Measurements from ENCODE around the gene ACTN1.
A peak's percentile ranks its signal among the peaks of the same experiment; 100 is the strongest.

ACTN1 gene

DNA sequence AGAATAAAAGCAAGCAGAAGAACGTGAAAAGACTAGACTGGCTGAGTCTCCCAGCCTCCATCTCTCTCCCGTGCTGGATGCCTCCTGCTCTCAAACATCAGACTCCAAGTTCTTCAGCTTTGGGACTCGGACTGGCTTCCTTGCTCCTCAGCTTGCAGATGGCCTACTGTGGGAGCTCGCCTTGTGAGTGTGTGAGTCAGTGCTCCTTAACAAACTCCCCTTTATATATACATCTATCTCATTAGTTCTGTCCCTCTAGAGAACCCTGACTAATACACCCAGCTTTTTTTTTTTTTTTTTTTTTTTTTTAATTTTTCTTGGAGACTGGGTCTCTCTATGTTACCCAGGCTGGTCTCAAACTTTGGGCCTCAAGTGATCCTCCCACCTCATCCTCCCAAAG is 46.9 kb downstream of the ACTN1 start:
- peak overlapping the region; percentile 61 for H3K27ac Mint-ChIP-seq
- H3K36me3 Mint-ChIP-seq (ENCODE audit: low read depth): peaks cover 16% of the 10 kb centered on the region
- H3K4me3 Mint-ChIP-seq: no peak overlapping the region
- DNase-seq: no peak
- no peaks in the 10 kb centered on the region for H3K9me3 Mint-ChIP-seq
- peaks cover 78% of the 10 kb centered on the region for H3K4me1 Mint-ChIP-seq (ENCODE audit: low read depth)
- no peaks in the 10 kb centered on the region for H3K27me3 Mint-ChIP-seq

DNA sequence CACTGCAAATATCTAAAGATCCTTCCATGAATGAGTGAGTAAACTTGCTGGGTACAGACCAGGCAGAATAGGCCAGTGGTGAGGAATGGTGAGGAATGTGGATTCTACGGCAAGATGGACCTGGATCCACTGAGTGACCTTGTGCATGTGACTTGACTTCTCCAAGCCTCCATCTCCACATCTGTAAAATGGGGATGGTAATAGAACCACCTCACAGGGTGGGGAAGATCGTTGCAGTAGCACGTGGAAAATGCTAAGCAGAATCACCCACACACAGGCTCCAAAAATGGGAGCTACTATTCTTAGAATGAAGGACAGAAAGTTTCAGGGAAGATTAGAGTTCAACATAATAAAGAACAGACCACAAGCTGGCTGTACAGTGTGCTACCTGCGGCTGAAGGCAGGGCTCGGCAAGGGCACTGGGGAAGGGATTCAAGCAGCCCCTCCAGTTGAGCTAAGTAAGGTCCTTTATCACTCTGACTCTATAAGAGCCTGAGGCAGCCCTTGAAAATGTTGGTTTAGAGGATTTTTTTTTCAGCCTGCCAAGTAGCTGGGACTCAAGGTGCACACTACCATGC is 47.5 kb downstream of the ACTN1 start:
- H3K36me3 Mint-ChIP-seq (ENCODE audit: low read depth): peaks cover 21% of the 10 kb centered on the region
- H3K4me1 Mint-ChIP-seq (ENCODE audit: low read depth): peaks cover 72% of the 10 kb centered on the region
- DNase-seq: no peak
- peak overlapping the region; percentile 61 for H3K27ac Mint-ChIP-seq
- H3K4me3 Mint-ChIP-seq: no peak overlapping the region
- no peaks in the 10 kb centered on the region for H3K27me3 Mint-ChIP-seq
- peaks cover 2% of the 10 kb centered on the region for H3K9me3 Mint-ChIP-seq

DNA sequence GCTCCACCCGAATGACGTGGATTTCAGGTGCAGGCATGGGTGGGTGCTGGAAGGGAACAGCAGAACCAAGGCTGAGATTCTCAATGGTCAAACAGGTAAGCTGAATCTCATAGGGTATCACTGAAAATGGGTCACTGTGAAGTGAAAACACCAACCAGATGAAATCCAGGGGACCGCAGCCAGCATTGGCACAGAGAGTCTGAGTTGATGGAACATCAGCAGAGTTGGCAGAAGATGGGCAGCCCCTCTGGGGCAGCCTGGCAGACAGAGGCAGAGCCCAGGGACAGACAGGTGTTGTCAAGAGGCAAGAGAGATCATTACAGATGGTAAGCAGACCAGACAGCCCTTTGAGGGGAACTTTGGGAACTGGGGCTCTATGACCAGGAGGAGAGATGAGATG is 48.0 kb downstream of the ACTN1 start:
- Mint-ChIP-seq H3K27ac (peak overlapping the region; percentile 5), H3K27me3 (no peaks in the 10 kb centered on the region), H3K9me3 (peaks cover 6% of the 10 kb centered on the region), H3K36me3 (ENCODE audit: low read depth) (peaks cover 24% of the 10 kb centered on the region), H3K4me3 (no peak overlapping the region), H3K4me1 (ENCODE audit: low read depth) (peaks cover 67% of the 10 kb centered on the region)
- DNase-seq: no peak

DNA sequence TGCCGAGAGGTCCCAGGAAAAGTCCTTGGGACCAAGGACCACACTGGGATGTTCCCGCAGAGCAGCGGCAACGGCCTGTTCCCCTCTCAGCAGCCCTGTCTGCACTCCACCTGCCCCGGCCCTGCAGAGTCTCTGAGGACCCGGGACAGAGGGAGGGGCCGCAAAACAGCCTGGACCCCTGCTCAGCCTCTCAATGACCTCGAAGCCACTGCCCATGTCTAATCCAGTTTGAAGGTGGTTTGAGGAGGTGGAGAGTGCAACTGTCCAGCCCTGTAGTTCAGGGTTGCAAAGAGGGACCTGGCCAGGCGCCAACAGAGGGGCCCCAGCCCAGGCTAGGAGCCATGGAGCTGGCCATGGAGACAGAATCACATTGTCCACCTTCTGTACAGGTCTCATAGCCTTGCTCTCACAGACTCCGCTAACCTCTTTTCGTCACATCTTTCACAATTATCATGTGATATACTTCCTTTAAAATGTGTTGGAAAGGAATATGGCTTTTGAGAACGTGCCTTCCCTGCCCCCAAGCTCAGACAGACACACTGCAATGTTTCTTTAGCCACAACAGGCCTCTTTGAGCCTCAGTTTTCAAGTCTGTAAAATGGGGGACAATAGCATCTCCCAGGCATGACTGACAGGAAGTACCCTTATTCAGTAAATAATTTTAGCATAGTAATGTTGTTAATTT is 49.3 kb downstream of the ACTN1 start:
- no peak overlapping the region for H3K4me3 Mint-ChIP-seq
- H3K27ac Mint-ChIP-seq: peak overlapping the region; percentile 76
- peaks cover 66% of the 10 kb centered on the region for H3K4me1 Mint-ChIP-seq (ENCODE audit: low read depth)

DNA sequence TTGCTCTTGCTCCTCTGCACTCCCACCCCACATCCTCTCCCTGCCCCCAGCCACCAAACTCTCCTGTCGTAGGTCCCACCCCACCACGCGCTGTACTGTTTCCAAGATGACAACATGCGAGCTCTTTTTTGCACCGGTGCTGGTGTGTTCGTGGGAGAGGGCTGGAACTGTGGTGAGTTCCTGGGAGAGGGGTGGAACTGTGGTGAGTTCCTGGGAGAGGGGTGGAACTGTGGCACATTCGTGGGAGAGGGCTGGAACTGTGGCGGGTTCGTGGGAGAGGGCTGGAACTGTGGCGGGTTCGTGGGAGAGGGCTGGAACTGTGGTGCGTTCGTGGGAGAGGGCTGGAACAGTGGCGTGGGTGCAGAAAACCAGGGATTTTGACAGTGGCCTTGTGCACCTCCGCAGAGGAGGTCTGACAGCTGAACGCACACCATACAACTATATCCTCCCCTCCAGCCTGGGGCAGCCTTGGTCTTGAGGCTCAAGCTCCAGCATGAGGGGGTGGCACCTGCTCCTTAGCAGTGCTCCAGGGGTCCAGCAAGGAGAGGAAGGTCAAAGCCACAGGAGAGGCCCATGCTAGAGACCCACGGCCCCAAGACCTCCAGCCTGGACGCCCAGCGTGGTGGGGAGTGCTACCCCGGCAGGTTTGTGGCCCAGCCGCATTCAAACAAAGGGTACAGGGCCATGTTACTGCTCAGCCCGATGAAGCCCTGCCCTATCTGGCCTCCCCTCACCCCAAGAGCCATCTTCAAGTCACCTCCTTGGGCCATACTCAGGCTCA is 50.1 kb downstream of the ACTN1 start:
- Mint-ChIP-seq H3K9me3 (peaks cover 14% of the 10 kb centered on the region), H3K4me3 (peak overlapping the region; percentile 45), H3K27me3 (no peaks in the 10 kb centered on the region), H3K4me1 (ENCODE audit: low read depth) (peaks cover 66% of the 10 kb centered on the region), H3K27ac (peak overlapping the region; percentile 88), H3K36me3 (ENCODE audit: low read depth) (peaks cover 33% of the 10 kb centered on the region)
- DNase-seq: no peak

More for the DNA sequence above, 49.3 kb downstream of the ACTN1 start:
- no peak for DNase-seq
- Mint-ChIP-seq H3K9me3 (peaks cover 14% of the 10 kb centered on the region), H3K36me3 (ENCODE audit: low read depth) (peaks cover 32% of the 10 kb centered on the region), H3K27me3 (no peaks in the 10 kb centered on the region)

DNA sequence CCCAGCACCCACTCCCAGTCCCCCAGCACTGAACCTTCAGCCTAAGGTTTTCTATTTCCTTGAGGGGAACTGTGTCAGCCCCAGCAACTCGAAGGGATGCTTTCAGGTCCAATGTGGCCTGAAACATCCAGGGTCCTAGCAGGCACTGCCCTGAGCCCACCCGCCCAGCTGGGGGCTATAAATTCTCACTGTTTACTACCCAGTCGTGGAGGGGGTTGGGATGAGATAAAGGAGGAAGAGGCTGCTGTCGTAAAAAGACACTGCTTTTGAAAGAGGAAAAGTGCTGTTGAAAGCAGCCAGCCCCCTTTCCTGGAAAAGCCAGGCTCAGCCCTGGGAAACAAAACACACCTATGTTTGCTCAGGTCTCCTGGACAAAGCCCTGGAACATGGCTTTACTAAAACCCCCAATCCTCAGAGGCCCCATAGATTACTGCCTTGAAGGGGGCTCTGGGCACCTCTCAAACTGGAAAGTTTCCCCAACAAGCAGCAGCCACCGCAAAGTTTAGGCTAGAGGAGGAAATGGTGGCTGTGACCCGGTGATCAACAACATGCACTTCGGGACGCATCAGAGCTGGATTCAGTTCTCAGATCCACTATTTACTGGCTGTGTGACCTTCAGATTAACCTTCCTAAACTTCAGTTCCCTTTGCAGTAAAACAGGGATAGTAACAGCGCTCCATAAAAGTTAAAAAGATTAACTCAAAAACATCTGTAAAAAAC is 51.0 kb downstream of the ACTN1 start:
- Mint-ChIP-seq H3K4me3 (peak overlapping the region; percentile 45), H3K9me3 (peaks cover 14% of the 10 kb centered on the region), H3K27ac (peak overlapping the region; percentile 88), H3K36me3 (ENCODE audit: low read depth) (peaks cover 38% of the 10 kb centered on the region), H3K27me3 (no peaks in the 10 kb centered on the region), H3K4me1 (ENCODE audit: low read depth) (peaks cover 67% of the 10 kb centered on the region)
- DNase-seq: no peak

- peaks cover 65% of the 10 kb centered on the region for H3K4me1 Mint-ChIP-seq (ENCODE audit: low read depth)
- H3K27me3 Mint-ChIP-seq: no peaks in the 10 kb centered on the region
- no peak for DNase-seq
- peak overlapping the region; percentile 50 for H3K27ac Mint-ChIP-seq
- H3K36me3 Mint-ChIP-seq (ENCODE audit: low read depth): peaks cover 41% of the 10 kb centered on the region
- H3K9me3 Mint-ChIP-seq: peaks cover 14% of the 10 kb centered on the region
- H3K4me3 Mint-ChIP-seq: no peak overlapping the region
Measured at GRCh38 chr14:68927089-68927488, 52.0 kb downstream of the ACTN1 start.

GRCh38 chr14:68926236-68926635 is 52.9 kb downstream of the ACTN1 start:
- Mint-ChIP-seq H3K27ac (no peak overlapping the region), H3K4me3 (no peak overlapping the region), H3K9me3 (peaks cover 14% of the 10 kb centered on the region), H3K27me3 (no peaks in the 10 kb centered on the region), H3K4me1 (ENCODE audit: low read depth) (peaks cover 59% of the 10 kb centered on the region), H3K36me3 (ENCODE audit: low read depth) (peaks cover 42% of the 10 kb centered on the region)
- DNase-seq: no peak

GRCh38 chr14:68925373-68925772 is 53.7 kb downstream of the ACTN1 start:
- Mint-ChIP-seq H3K4me1 (ENCODE audit: low read depth) (peaks cover 56% of the 10 kb centered on the region), H3K4me3 (no peak overlapping the region), H3K36me3 (ENCODE audit: low read depth) (peaks cover 49% of the 10 kb centered on the region), H3K27ac (peak overlapping the region; percentile 41), H3K9me3 (peaks cover 14% of the 10 kb centered on the region), H3K27me3 (no peaks in the 10 kb centered on the region)
- no peak for DNase-seq

- no peak for DNase-seq
- Mint-ChIP-seq H3K27ac (peak overlapping the region; percentile 50), H3K9me3 (peaks cover 14% of the 10 kb centered on the region), H3K4me3 (no peak overlapping the region), H3K27me3 (no peaks in the 10 kb centered on the region), H3K36me3 (ENCODE audit: low read depth) (peaks cover 58% of the 10 kb centered on the region), H3K4me1 (ENCODE audit: low read depth) (peaks cover 53% of the 10 kb centered on the region)
Measured at GRCh38 chr14:68924186-68925158, 54.6 kb downstream of the ACTN1 start.

- Mint-ChIP-seq H3K27me3 (no peaks in the 10 kb centered on the region), H3K9me3 (peaks cover 14% of the 10 kb centered on the region), H3K4me1 (ENCODE audit: low read depth) (peaks cover 50% of the 10 kb centered on the region), H3K36me3 (ENCODE audit: low read depth) (peaks cover 72% of the 10 kb centered on the region), H3K4me3 (no peak overlapping the region), H3K27ac (peak overlapping the region; percentile 38)
- no peak for DNase-seq
Measured at GRCh38 chr14:68922886-68923285, 56.2 kb downstream of the ACTN1 start.

GRCh38 chr14:68922201-68922621 is 56.9 kb downstream of the ACTN1 start:
- H3K4me3 Mint-ChIP-seq: no peak overlapping the region
- peaks cover 44% of the 10 kb centered on the region for H3K4me1 Mint-ChIP-seq (ENCODE audit: low read depth)

DNA sequence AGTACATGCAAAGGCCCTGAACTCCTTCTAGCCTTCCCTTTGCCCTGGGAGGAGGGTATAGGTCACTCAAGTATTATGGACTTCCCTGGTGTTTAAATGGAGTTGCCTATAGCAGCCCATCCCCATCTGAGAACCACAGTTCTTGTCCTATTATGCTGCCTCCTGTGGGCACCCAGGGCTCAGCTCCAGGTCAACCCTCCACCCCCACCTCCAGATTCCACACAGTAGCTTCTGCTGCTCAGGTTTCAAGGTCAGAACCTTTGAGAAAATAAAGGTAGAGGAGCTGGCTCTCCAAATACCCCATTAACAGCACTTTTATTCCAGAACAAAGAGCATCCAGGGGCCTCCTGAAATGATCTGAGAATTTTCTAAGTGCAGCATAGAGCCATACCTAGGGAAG is 57.4 kb downstream of the ACTN1 start:
- no peaks in the 10 kb centered on the region for H3K27me3 Mint-ChIP-seq
- peaks cover 46% of the 10 kb centered on the region for H3K4me1 Mint-ChIP-seq (ENCODE audit: low read depth)
- H3K36me3 Mint-ChIP-seq (ENCODE audit: low read depth): peaks cover 79% of the 10 kb centered on the region
- no peak for DNase-seq
- peaks cover 13% of the 10 kb centered on the region for H3K9me3 Mint-ChIP-seq
- H3K27ac Mint-ChIP-seq: peak overlapping the region; percentile 53
- H3K4me3 Mint-ChIP-seq: no peak overlapping the region

More at GRCh38 chr14:68922201-68922621, 56.9 kb downstream of the ACTN1 start:
- Mint-ChIP-seq H3K36me3 (ENCODE audit: low read depth) (peaks cover 79% of the 10 kb centered on the region), H3K9me3 (peaks cover 14% of the 10 kb centered on the region), H3K27me3 (no peaks in the 10 kb centered on the region), H3K27ac (peak overlapping the region; percentile 38)
- DNase-seq: no peak
